Measurements from ENCODE around the gene PEX14. TPM values are rescaled to one million over a fixed set of nuclear protein-coding genes. Genes with fewer than 3 reads are reported as not detected.

The PEX14 gene
- total and polyA plus RNA-seq, 2 experiments from 2014 or later = 10.0 to 20.9 TPM

DNA sequence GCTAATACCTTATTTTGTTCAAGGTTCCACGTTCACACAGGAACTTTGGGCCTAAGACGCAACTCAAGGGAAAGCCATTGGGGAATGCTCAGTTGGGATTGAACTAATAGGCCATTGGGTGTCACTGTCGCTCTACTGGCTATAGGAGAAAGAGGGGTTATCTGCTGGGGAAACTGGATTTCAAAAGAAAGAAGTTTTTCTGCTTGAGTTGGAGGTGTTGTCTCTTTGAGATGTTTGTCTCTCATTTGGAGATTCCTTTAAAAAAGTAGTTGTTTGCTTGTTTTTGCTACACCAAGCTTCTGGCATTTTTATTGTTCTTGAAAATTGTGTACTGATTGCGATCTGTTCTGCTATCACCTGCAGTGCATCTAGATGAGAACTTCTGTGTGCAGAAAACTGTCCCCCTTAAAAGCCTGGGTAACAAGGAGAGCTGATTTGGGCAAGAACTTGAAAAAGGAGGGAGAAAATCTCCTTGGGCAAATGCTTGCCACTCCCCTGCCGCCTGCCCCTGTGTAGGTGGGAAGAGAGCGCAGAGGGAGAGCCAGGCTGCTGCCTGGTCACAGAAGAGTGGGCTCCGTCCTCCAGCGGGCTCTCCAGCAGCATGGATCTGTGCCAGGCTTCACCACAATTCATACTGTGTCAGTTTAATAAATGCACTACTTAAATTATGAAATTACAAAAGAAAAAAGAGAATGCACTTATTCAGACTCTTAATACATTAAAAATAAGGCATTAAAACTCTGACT, 39.9 kb downstream of the PEX14 start:
- peak; percentile 59 for DNase-seq (ENCODE audit: low spot score)
- no peak overlapping the region for H3K27ac ChIP-seq
- no peak for TF ChIP-seq EZH2 (IDR thresholded peaks at IDR 0.05; ENCODE audit: borderline replicate concordance)
- TF ChIP-seq, protein P1, sequence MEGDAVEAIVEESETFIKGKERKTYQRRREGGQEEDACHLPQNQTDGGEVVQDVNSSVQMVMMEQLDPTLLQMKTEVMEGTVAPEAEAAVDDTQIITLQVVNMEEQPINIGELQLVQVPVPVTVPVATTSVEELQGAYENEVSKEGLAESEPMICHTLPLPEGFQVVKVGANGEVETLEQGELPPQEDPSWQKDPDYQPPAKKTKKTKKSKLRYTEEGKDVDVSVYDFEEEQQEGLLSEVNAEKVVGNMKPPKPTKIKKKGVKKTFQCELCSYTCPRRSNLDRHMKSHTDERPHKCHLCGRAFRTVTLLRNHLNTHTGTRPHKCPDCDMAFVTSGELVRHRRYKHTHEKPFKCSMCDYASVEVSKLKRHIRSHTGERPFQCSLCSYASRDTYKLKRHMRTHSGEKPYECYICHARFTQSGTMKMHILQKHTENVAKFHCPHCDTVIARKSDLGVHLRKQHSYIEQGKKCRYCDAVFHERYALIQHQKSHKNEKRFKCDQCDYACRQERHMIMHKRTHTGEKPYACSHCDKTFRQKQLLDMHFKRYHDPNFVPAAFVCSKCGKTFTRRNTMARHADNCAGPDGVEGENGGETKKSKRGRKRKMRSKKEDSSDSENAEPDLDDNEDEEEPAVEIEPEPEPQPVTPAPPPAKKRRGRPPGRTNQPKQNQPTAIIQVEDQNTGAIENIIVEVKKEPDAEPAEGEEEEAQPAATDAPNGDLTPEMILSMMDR (IDR thresholded peaks at IDR 0.05; ENCODE audit: poor library complexity) = peak; percentile 61
- no peak for TF ChIP-seq EZH2phosphoT487 (IDR thresholded peaks at IDR 0.05; ENCODE audit: low read depth, severe bottlenecking, unreplicated experiment)
- no peak overlapping the region for H3K4me3 ChIP-seq
- no peak overlapping the region for H2AFZ ChIP-seq
- no peaks in the 10 kb centered on the region for H3K9me3 ChIP-seq (ENCODE audit: low read depth)
- H3K27me3 ChIP-seq = no peaks in the 10 kb centered on the region
- no peaks in the 10 kb centered on the region for H3K9me2 ChIP-seq (replicated peaks; ENCODE audit: insufficient read depth)
- H3K4me1 ChIP-seq (ENCODE audit: insufficient read depth) = peaks cover 29% of the 10 kb centered on the region
- H3K4me2 ChIP-seq = no peak overlapping the region
- H3K36me3 ChIP-seq (replicated peaks; ENCODE audit: insufficient read depth, low read depth) = no peaks in the 10 kb centered on the region
- WGBS (ENCODE audit: low lambda C conversion rate, missing lambda C conversion rate) = 86% methylated on average over 8 of the region's 8 CpGs
- H3K79me2 ChIP-seq = peaks cover 90% of the 10 kb centered on the region
- peaks cover 44% of the 10 kb centered on the region for H4K20me1 ChIP-seq (ENCODE audit: insufficient read depth, poor library complexity, severe bottlenecking)

DNA sequence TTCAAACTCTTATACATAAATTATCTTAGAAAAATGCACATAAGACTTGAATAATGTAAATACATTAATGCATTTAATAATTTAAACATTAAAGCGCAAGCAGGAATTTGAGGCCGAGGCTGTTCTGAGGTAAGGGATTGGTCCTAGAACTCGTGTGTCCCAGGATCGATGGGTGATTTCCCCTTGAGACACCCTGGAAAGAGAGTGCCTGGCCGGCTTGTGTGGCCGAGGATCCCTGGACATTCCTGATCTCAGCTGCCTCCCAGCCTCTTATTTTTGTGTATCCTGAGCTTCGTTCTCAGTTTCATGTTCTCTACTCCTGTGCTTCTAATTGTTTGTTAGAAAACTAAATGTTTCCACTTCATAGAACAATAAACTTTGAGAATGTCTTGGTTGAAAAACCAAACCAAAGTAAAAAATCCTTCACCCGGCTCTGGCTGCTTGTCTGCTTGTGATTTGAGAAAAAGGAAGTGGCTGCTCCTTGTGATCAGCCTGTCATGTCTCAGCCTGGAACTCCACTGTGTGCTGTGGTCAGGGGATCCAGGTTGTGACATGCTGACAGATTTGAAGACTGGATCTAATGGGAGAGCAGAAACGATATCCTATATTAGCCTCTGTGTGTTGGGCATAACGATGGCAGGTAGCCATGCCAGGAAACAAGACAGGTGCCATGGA, 40.7 kb downstream of the PEX14 start:
- no peak overlapping the region for H3K27ac ChIP-seq
- WGBS (ENCODE audit: low lambda C conversion rate, missing lambda C conversion rate) = 82% methylated on average over 10 of the region's 10 CpGs
- no peak for TF ChIP-seq EZH2phosphoT487 (IDR thresholded peaks at IDR 0.05; ENCODE audit: low read depth, severe bottlenecking, unreplicated experiment)
- TF ChIP-seq, protein P1 (IDR thresholded peaks at IDR 0.05; ENCODE audit: poor library complexity) = no peak
- TF ChIP-seq EZH2 (IDR thresholded peaks at IDR 0.05; ENCODE audit: borderline replicate concordance) = no peak
- H3K4me1 ChIP-seq (ENCODE audit: insufficient read depth) = peaks cover 23% of the 10 kb centered on the region
- no peaks in the 10 kb centered on the region for H3K36me3 ChIP-seq (replicated peaks; ENCODE audit: insufficient read depth, low read depth)
- H3K9me2 ChIP-seq (replicated peaks; ENCODE audit: insufficient read depth) = no peaks in the 10 kb centered on the region
- H3K79me2 ChIP-seq = peaks cover 87% of the 10 kb centered on the region
- no peak overlapping the region for H3K4me3 ChIP-seq
- H4K20me1 ChIP-seq (ENCODE audit: insufficient read depth, poor library complexity, severe bottlenecking) = peaks cover 40% of the 10 kb centered on the region
- no peaks in the 10 kb centered on the region for H3K9me3 ChIP-seq (ENCODE audit: low read depth)
- no peak for DNase-seq (ENCODE audit: low spot score)
- H2AFZ ChIP-seq = no peak overlapping the region
- no peaks in the 10 kb centered on the region for H3K27me3 ChIP-seq
- no peak overlapping the region for H3K4me2 ChIP-seq

DNA sequence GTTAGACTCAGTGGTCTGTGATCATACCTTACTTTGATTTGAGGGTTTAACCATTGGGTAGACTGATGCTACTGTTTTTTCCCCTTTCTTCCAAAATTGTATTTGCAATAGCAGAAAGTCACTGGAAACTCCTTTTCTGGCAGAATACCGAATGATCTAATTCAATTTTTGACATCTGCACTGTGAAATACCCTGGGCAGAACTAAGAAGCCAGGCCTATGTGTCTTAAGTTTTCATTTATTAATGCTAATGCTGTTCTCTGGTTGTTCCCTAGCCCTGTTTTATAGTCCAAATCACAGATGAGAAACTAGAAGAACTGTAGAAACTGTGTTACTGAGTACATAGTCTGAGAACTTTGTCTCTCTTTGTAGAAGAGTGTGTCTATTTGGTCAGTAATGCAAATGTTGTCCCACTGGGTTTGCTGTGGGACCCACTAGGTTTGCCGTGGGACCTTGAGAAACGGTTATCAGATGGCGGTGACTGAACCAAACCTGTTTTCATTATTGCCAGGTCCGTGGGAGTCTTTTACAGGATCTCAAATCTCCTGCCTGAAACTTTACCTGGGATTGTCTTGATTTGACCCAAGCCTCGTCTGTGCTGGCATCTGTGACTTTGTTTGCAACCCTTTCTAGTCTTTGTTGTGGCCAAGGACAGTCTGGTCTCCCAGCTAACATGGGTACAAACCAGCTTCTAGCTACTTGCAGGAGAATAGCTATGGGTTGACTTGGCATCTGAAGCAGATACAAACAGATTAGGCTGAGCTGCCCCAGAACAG, 41.4 kb downstream of the PEX14 start:
- no peak for DNase-seq (ENCODE audit: low spot score)
- no peaks in the 10 kb centered on the region for H3K27me3 ChIP-seq
- H3K4me2 ChIP-seq = no peak overlapping the region
- H3K4me3 ChIP-seq = no peak overlapping the region
- peaks cover 90% of the 10 kb centered on the region for H3K79me2 ChIP-seq
- peaks cover 17% of the 10 kb centered on the region for H3K4me1 ChIP-seq (ENCODE audit: insufficient read depth)
- H3K27ac ChIP-seq = no peak overlapping the region
- H4K20me1 ChIP-seq (ENCODE audit: insufficient read depth, poor library complexity, severe bottlenecking) = peaks cover 37% of the 10 kb centered on the region
- H3K36me3 ChIP-seq (replicated peaks; ENCODE audit: insufficient read depth, low read depth) = no peaks in the 10 kb centered on the region
- TF ChIP-seq EZH2phosphoT487 (IDR thresholded peaks at IDR 0.05; ENCODE audit: low read depth, severe bottlenecking, unreplicated experiment) = no peak
- TF ChIP-seq, protein P1 (IDR thresholded peaks at IDR 0.05; ENCODE audit: poor library complexity) = no peak
- no peak for TF ChIP-seq EZH2 (IDR thresholded peaks at IDR 0.05; ENCODE audit: borderline replicate concordance)
- H2AFZ ChIP-seq = no peak overlapping the region
- no peaks in the 10 kb centered on the region for H3K9me3 ChIP-seq (ENCODE audit: low read depth)
- no peaks in the 10 kb centered on the region for H3K9me2 ChIP-seq (replicated peaks; ENCODE audit: insufficient read depth)
- 67% methylated on average over 6 of the region's 6 CpGs for WGBS (ENCODE audit: low lambda C conversion rate, missing lambda C conversion rate)

Data from hepatocyte (in vitro differentiated cells).